DOHH2 (cell line): ENCODE results near the gene ENKUR.

Source experiments
- H3F3A ChIP-seq: fragments of 200-600 bp; sonication (generic), shearing (Covaris generic); 2 replicates; pipeline ENCODE4 v1.6.0; 2016; ENCODE audit warnings: antibody characterized with exemption, mild to moderate bottlenecking; ENCODE audit not compliant: control insufficient read depth, insufficient read depth
- H3K27ac ChIP-seq: fragments of 200-600 bp; sonication (generic); 2 replicates; pipeline ENCODE4 v1.5.1; 2014; ENCODE audit warnings: low read depth, mild to moderate bottlenecking, low read length, moderate library complexity
- H3K27me3 ChIP-seq: fragments of 200-600 bp; sonication (generic); 2 replicates; pipeline ENCODE4 v1.6.1; 2014; ENCODE audit warnings: mild to moderate bottlenecking, low read length, mixed read lengths; ENCODE audit not compliant: control insufficient read depth
- H3K36me3 ChIP-seq: fragments of 200-600 bp; sonication (generic); 2 replicates; pipeline ENCODE4 v1.6.1; 2014; ENCODE audit warnings: mild to moderate bottlenecking, low read length, moderate library complexity, mixed read lengths; ENCODE audit not compliant: control insufficient read depth
- H3K4me1 ChIP-seq: fragments of 200-600 bp; sonication (generic); 2 replicates; pipeline ENCODE4 v1.6.1; 2014; ENCODE audit warnings: mild to moderate bottlenecking, low read length, mixed read lengths; ENCODE audit not compliant: control insufficient read depth
- H3K4me2 ChIP-seq: fragments of 200-600 bp; sonication (generic); 2 replicates; pipeline ENCODE4 v1.6.0; 2014; ENCODE audit warnings: mild to moderate bottlenecking, low read length, moderate library complexity
- H3K4me3 ChIP-seq: fragments of 200-600 bp; sonication (generic); 2 replicates; pipeline ENCODE4 v1.5.1; 2014; ENCODE audit warnings: mild to moderate bottlenecking, low read length, mixed read lengths
- H3K79me2 ChIP-seq: fragments of 200-600 bp; sonication (generic); 2 replicates; pipeline ENCODE4 v1.6.1; 2014; ENCODE audit warnings: mild to moderate bottlenecking, low read length, mixed read lengths; ENCODE audit not compliant: control insufficient read depth
- H3K9me2 ChIP-seq: fragments of 200-600 bp; sonication (generic); replicated peaks from 2 replicates; pipeline ENCODE4 v1.6.1; 2014; ENCODE audit warnings: mild to moderate bottlenecking, low read length, mixed read lengths; ENCODE audit not compliant: control insufficient read depth
- H3K9me3 ChIP-seq: fragments of 200-600 bp; sonication (generic); 2 replicates; pipeline ENCODE4 v1.6.1; 2014; ENCODE audit warnings: antibody characterized with exemption, low read length, mixed read lengths; ENCODE audit not compliant: control insufficient read depth, insufficient read depth
- H4K20me1 ChIP-seq: fragments of 200-600 bp; sonication (generic); 2 replicates; pipeline ENCODE4 v1.6.0; 2014; ENCODE audit warnings: low read depth, mild to moderate bottlenecking, antibody characterized with exemption, low read length, moderate library complexity; ENCODE audit not compliant: control insufficient read depth, insufficient read depth
- EZH2phosphoT487 ChIP-seq: fragments of 200-600 bp; sonication (generic); IDR thresholded peaks from 2 replicates; pipeline ENCODE4 v1.6.1; 2017; ENCODE audit warnings: borderline replicate concordance, mild to moderate bottlenecking, antibody characterized with exemption, low read length, moderate library complexity, mixed read lengths
- TF ChIP-seq, protein P1 (sequence below): fragments of 200-600 bp; sonication (generic); IDR thresholded peaks from one replicate; pipeline ENCODE4 v1.5.1; 2014; ENCODE audit warnings: antibody characterized with exemption, mild to moderate bottlenecking, low read depth, low read length; ENCODE audit not compliant: poor library complexity, severe bottlenecking

The ENKUR gene, protein sequence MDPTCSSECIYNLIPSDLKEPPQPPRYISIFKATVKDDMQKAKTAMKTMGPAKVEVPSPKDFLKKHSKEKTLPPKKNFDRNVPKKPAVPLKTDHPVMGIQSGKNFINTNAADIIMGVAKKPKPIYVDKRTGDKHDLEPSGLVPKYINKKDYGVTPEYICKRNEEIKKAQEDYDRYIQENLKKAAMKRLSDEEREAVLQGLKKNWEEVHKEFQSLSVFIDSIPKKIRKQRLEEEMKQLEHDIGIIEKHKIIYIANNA

DNA sequence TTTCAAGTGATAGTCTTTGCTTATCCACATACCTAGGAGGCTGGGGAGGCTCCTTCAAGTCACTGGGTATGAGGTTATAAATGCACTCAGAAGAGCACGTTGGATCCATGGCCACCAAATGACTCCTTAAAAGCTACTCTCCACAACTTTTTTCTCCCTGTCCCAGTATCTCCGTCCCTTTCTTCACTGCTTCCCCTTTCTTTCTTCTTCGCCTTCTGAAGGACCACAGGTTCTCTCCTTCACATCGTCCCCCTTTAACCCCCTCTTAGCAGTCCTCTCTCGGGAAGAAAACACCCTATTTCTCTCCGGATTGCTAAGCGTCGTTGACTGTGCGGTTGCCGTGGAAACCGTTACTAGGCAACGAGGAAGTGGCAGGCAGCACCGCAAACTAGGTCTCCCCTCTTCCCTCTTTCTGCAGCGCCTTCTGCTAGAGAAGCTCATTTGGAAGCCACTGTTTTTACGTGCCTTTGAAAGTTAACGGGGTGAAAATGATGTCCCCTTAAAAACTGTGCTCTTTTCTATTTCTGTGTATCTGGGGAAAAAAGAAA, at the start of gene ENKUR:
TSS of gene ENKUR (minus strand) at position 331 of the 548 bp plus-strand sequence. CDS start at position 109, 222 bp downstream.
- TF ChIP-seq, protein P1, sequence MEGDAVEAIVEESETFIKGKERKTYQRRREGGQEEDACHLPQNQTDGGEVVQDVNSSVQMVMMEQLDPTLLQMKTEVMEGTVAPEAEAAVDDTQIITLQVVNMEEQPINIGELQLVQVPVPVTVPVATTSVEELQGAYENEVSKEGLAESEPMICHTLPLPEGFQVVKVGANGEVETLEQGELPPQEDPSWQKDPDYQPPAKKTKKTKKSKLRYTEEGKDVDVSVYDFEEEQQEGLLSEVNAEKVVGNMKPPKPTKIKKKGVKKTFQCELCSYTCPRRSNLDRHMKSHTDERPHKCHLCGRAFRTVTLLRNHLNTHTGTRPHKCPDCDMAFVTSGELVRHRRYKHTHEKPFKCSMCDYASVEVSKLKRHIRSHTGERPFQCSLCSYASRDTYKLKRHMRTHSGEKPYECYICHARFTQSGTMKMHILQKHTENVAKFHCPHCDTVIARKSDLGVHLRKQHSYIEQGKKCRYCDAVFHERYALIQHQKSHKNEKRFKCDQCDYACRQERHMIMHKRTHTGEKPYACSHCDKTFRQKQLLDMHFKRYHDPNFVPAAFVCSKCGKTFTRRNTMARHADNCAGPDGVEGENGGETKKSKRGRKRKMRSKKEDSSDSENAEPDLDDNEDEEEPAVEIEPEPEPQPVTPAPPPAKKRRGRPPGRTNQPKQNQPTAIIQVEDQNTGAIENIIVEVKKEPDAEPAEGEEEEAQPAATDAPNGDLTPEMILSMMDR, result no peak
- no peak for TF ChIP-seq EZH2phosphoT487
- 0 out of 2 replicates have a peak, but pooled peaks cover 3% of the 10 kb centered on the region for H3K9me3 ChIP-seq
- no peaks in the 10 kb centered on the region for H3K9me2 ChIP-seq
- no peaks in the 10 kb centered on the region for H4K20me1 ChIP-seq
- H3K27ac ChIP-seq, result peak within 1 kb of the TSS; percentile 69
- peak within 1 kb of the TSS; percentile 80 for H3K4me3 ChIP-seq
- peaks cover 18% of the 10 kb centered on the region for H3K79me2 ChIP-seq
- no peaks in the 10 kb centered on the region for H3K27me3 ChIP-seq
- peak within 1 kb of the TSS; percentile 95 for H3K4me2 ChIP-seq
- H3F3A ChIP-seq, result no peaks in the 10 kb centered on the region
- peaks cover 19% of the 10 kb centered on the region for H3K4me1 ChIP-seq
- no peaks in the 10 kb centered on the region; the same call in none of the 2 replicates for H3K36me3 ChIP-seq

DNA sequence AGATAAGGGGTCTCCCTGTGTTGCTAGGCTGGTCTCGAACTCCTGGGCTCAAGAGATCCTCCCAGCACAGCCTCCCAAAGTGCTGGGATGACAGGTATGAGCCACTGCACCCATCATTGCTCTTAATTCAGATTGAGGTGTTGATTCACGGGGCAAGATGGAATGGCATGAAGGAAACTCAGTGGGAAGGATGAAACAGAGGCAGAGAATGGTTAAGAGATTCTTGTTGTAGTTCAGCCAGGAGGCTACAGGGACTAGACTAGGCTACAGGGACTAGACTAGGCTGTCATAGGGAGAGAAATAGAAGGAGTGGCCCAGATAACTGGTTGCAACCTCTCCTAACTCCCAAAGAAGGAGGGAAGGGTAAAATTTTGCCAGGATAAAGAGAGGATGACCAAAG, 48.4 kb upstream of the ENKUR start:
- H3K4me3 ChIP-seq, result no peak overlapping the region
- no peaks in the 10 kb centered on the region for H3K9me2 ChIP-seq
- no peak overlapping the region for H3K4me2 ChIP-seq
- H3K9me3 ChIP-seq, result no peaks in the 10 kb centered on the region
- H3K27me3 ChIP-seq, result no peaks in the 10 kb centered on the region
- H3K27ac ChIP-seq, result no peak overlapping the region
- no peaks in the 10 kb centered on the region for H4K20me1 ChIP-seq
- no peaks in the 10 kb centered on the region for H3F3A ChIP-seq
- TF ChIP-seq EZH2phosphoT487, result no peak
- TF ChIP-seq, protein P1, result no peak
- H3K4me1 ChIP-seq, result no peaks in the 10 kb centered on the region
- no peaks in the 10 kb centered on the region for H3K79me2 ChIP-seq
- no peaks in the 10 kb centered on the region for H3K36me3 ChIP-seq

DNA sequence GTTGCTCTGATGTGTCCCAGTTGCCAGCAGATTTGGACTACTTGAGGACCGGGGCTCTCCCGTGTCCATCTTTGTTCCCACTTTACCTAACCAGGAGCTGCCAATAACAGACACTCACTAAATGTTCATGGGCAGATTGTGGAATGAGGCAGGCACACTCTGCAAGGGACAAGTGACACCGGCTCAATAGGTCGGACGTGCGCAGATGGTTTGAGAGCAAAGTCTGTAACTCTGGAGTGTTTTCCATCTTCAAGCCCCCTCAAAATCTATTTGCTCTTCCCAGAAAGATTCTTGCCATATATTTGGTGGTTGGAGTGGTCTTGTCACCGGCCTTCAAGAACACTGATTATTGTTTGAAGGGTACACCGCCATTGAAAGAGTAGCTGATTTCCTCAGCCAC, 47.7 kb upstream of the ENKUR start:
- H3K36me3 ChIP-seq, result no peaks in the 10 kb centered on the region
- H3K4me3 ChIP-seq, result no peak overlapping the region
- H3K4me1 ChIP-seq, result no peaks in the 10 kb centered on the region
- H4K20me1 ChIP-seq, result no peaks in the 10 kb centered on the region
- TF ChIP-seq, protein P1, result no peak
- TF ChIP-seq EZH2phosphoT487, result no peak
- H3F3A ChIP-seq, result no peaks in the 10 kb centered on the region
- H3K79me2 ChIP-seq, result no peaks in the 10 kb centered on the region
- H3K4me2 ChIP-seq, result no peak overlapping the region
- H3K27ac ChIP-seq, result no peak overlapping the region
- no peaks in the 10 kb centered on the region for H3K9me3 ChIP-seq
- H3K9me2 ChIP-seq, result no peaks in the 10 kb centered on the region
- H3K27me3 ChIP-seq, result no peaks in the 10 kb centered on the region
